ENCODE results near the gene NLN.
"Not testable (repeated sequence)": the region's sequence is repeated elsewhere in the genome, so short reads cannot be mapped to it uniquely, and the experiment has no call there.

NLN gene

GRCh38 chr5:65775476-65775875 lies 53.5 kb downstream of the NLN start:
- H3K36me3 ChIP-seq (ENCODE audit: insufficient read depth, low read length), result no peaks in the 10 kb centered on the region
- no peak overlapping the region for H3K9ac ChIP-seq (ENCODE audit: low read length)
- no peaks in the 10 kb centered on the region for H3K9me3 ChIP-seq (ENCODE audit: low read length)
- H3K27ac ChIP-seq (ENCODE audit: low read depth, low read length), result no peak overlapping the region
- no peaks in the 10 kb centered on the region for H3K27me3 ChIP-seq (ENCODE audit: control insufficient read depth in 1 of 2, insufficient read depth in 2 of 2, low read length in 2 of 2)
- no peak overlapping the region for H3K4me3 ChIP-seq (ENCODE audit: low read depth in 1 of 2, low read length in 2 of 2)
- H3K4me1 ChIP-seq (ENCODE audit: insufficient read depth, low read length), result no peaks in the 10 kb centered on the region

GRCh38 chr5:65776441-65777141 lies 54.6 kb downstream of the NLN start:
- no peaks in the 10 kb centered on the region for H3K4me1 ChIP-seq (ENCODE audit: insufficient read depth, low read length)
- no peaks in the 10 kb centered on the region for H3K27me3 ChIP-seq (ENCODE audit: control insufficient read depth in 1 of 2, insufficient read depth in 2 of 2, low read length in 2 of 2)
- H3K4me3 ChIP-seq (ENCODE audit: low read depth in 1 of 2, low read length in 2 of 2), result no peak overlapping the region
- H3K36me3 ChIP-seq (ENCODE audit: insufficient read depth, low read length), result peaks cover 5% of the 10 kb centered on the region
- H3K9me3 ChIP-seq (ENCODE audit: low read length), result no peaks in the 10 kb centered on the region
- no peak overlapping the region for H3K9ac ChIP-seq (ENCODE audit: low read length)
- H3K27ac ChIP-seq (ENCODE audit: low read depth, low read length), result no peak overlapping the region

GRCh38 chr5:65778126-65778525 lies 56.1 kb downstream of the NLN start:
- no peak overlapping the region for H3K9ac ChIP-seq (ENCODE audit: low read length)
- peaks cover 5% of the 10 kb centered on the region for H3K36me3 ChIP-seq (ENCODE audit: insufficient read depth, low read length)
- H3K27ac ChIP-seq (ENCODE audit: low read depth, low read length), result no peak overlapping the region

GRCh38 chr5:65779643-65780042 lies 57.6 kb downstream of the NLN start:
- Histone ChIP-seq H3K36me3 (ENCODE audit: insufficient read depth, low read length) (peaks cover 5% of the 10 kb centered on the region), H3K4me1 (ENCODE audit: insufficient read depth, low read length) (no peaks in the 10 kb centered on the region), H3K9me3 (ENCODE audit: low read length) (no peaks in the 10 kb centered on the region), H3K27ac (ENCODE audit: low read depth, low read length) (no peak overlapping the region), H3K27me3 (ENCODE audit: control insufficient read depth in 1 of 2, insufficient read depth in 2 of 2, low read length in 2 of 2) (no peaks in the 10 kb centered on the region), H3K9ac (ENCODE audit: low read length) (no peak overlapping the region), H3K4me3 (ENCODE audit: low read depth in 1 of 2, low read length in 2 of 2) (no peak overlapping the region)

More at GRCh38 chr5:65778126-65778525, 56.1 kb downstream of the NLN start:
- Histone ChIP-seq H3K4me1 (ENCODE audit: insufficient read depth, low read length) (no peaks in the 10 kb centered on the region), H3K4me3 (ENCODE audit: low read depth in 1 of 2, low read length in 2 of 2) (no peak overlapping the region), H3K9me3 (ENCODE audit: low read length) (no peaks in the 10 kb centered on the region), H3K27me3 (ENCODE audit: control insufficient read depth in 1 of 2, insufficient read depth in 2 of 2, low read length in 2 of 2) (no peaks in the 10 kb centered on the region)

- not testable (repeated sequence) for H3K4me3 ChIP-seq (ENCODE audit: low read depth in 1 of 2, low read length in 2 of 2); H3K4me1 ChIP-seq (ENCODE audit: insufficient read depth, low read length); H3K9ac ChIP-seq (ENCODE audit: low read length); H3K36me3 ChIP-seq (ENCODE audit: insufficient read depth, low read length); H3K27me3 ChIP-seq (ENCODE audit: control insufficient read depth in 1 of 2, insufficient read depth in 2 of 2, low read length in 2 of 2); H3K27ac ChIP-seq (ENCODE audit: low read depth, low read length); H3K9me3 ChIP-seq (ENCODE audit: low read length)
Measured at GRCh38 chr5:65788296-65788695, 66.3 kb downstream of the NLN start.

- Histone ChIP-seq H3K36me3 (ENCODE audit: insufficient read depth, low read length) (no peaks in the 10 kb centered on the region), H3K9me3 (ENCODE audit: low read length) (no peaks in the 10 kb centered on the region), H3K4me1 (ENCODE audit: insufficient read depth, low read length) (no peaks in the 10 kb centered on the region), H3K27me3 (ENCODE audit: control insufficient read depth in 1 of 2, insufficient read depth in 2 of 2, low read length in 2 of 2) (no peaks in the 10 kb centered on the region), H3K9ac (ENCODE audit: low read length) (no peak overlapping the region), H3K4me3 (ENCODE audit: low read depth in 1 of 2, low read length in 2 of 2) (no peak overlapping the region), H3K27ac (ENCODE audit: low read depth, low read length) (no peak overlapping the region)
Measured at GRCh38 chr5:65790371-65791163, 68.6 kb downstream of the NLN start.

- no peaks in the 10 kb centered on the region for H3K27me3 ChIP-seq (ENCODE audit: control insufficient read depth in 1 of 2, insufficient read depth in 2 of 2, low read length in 2 of 2)
- H3K36me3 ChIP-seq (ENCODE audit: insufficient read depth, low read length), result no peaks in the 10 kb centered on the region
- H3K27ac ChIP-seq (ENCODE audit: low read depth, low read length), result no peak overlapping the region
- H3K9me3 ChIP-seq (ENCODE audit: low read length), result no peaks in the 10 kb centered on the region
- no peaks in the 10 kb centered on the region for H3K4me1 ChIP-seq (ENCODE audit: insufficient read depth, low read length)
- H3K4me3 ChIP-seq (ENCODE audit: low read depth in 1 of 2, low read length in 2 of 2), result no peak overlapping the region
- no peak overlapping the region for H3K9ac ChIP-seq (ENCODE audit: low read length)
Measured at GRCh38 chr5:65791712-65792673, 70.0 kb downstream of the NLN start.

- Histone ChIP-seq H3K4me1 (ENCODE audit: insufficient read depth, low read length) (no peaks in the 10 kb centered on the region), H3K9me3 (ENCODE audit: low read length) (no peaks in the 10 kb centered on the region), H3K27me3 (ENCODE audit: control insufficient read depth in 1 of 2, insufficient read depth in 2 of 2, low read length in 2 of 2) (no peaks in the 10 kb centered on the region), H3K36me3 (ENCODE audit: insufficient read depth, low read length) (no peaks in the 10 kb centered on the region), H3K27ac (ENCODE audit: low read depth, low read length) (no peak overlapping the region), H3K4me3 (ENCODE audit: low read depth in 1 of 2, low read length in 2 of 2) (no peak overlapping the region), H3K9ac (ENCODE audit: low read length) (no peak overlapping the region)
Measured at GRCh38 chr5:65796269-65796668, 74.3 kb downstream of the NLN start.

GRCh38 chr5:65796751-65797316 lies 74.8 kb downstream of the NLN start:
- Histone ChIP-seq H3K27me3 (ENCODE audit: control insufficient read depth in 1 of 2, insufficient read depth in 2 of 2, low read length in 2 of 2) (no peaks in the 10 kb centered on the region), H3K27ac (ENCODE audit: low read depth, low read length) (no peak overlapping the region), H3K4me1 (ENCODE audit: insufficient read depth, low read length) (no peaks in the 10 kb centered on the region), H3K9ac (ENCODE audit: low read length) (no peak overlapping the region), H3K36me3 (ENCODE audit: insufficient read depth, low read length) (no peaks in the 10 kb centered on the region), H3K9me3 (ENCODE audit: low read length) (no peaks in the 10 kb centered on the region), H3K4me3 (ENCODE audit: low read depth in 1 of 2, low read length in 2 of 2) (no peak overlapping the region)

GRCh38 chr5:65797481-65797880 lies 75.5 kb downstream of the NLN start:
- Histone ChIP-seq H3K4me1 (ENCODE audit: insufficient read depth, low read length) (no peaks in the 10 kb centered on the region), H3K27me3 (ENCODE audit: control insufficient read depth in 1 of 2, insufficient read depth in 2 of 2, low read length in 2 of 2) (no peaks in the 10 kb centered on the region), H3K9ac (ENCODE audit: low read length) (no peak overlapping the region), H3K27ac (ENCODE audit: low read depth, low read length) (no peak overlapping the region), H3K36me3 (ENCODE audit: insufficient read depth, low read length) (no peaks in the 10 kb centered on the region), H3K9me3 (ENCODE audit: low read length) (no peaks in the 10 kb centered on the region), H3K4me3 (ENCODE audit: low read depth in 1 of 2, low read length in 2 of 2) (no peak overlapping the region)

GRCh38 chr5:65799857-65800256 lies 77.9 kb downstream of the NLN start:
- Histone ChIP-seq H3K9ac (ENCODE audit: low read length) (no peak overlapping the region), H3K9me3 (ENCODE audit: low read length) (no peaks in the 10 kb centered on the region), H3K4me1 (ENCODE audit: insufficient read depth, low read length) (no peaks in the 10 kb centered on the region), H3K4me3 (ENCODE audit: low read depth in 1 of 2, low read length in 2 of 2) (no peak overlapping the region), H3K27ac (ENCODE audit: low read depth, low read length) (no peak overlapping the region), H3K36me3 (ENCODE audit: insufficient read depth, low read length) (no peaks in the 10 kb centered on the region), H3K27me3 (ENCODE audit: control insufficient read depth in 1 of 2, insufficient read depth in 2 of 2, low read length in 2 of 2) (no peaks in the 10 kb centered on the region)
